HG02840 (cell line): ENCODE results near the gene USF1.

Experiments
- ATAC-seq: cut with Tn5 transposase; IDR thresholded peaks from one replicate; pipeline ENCODE4 v1.9.1; 2021; ENCODE audit warnings: mild to moderate bottlenecking, moderate library complexity, moderate number of reproducible peaks; ENCODE audit not compliant: unreplicated experiment, low FRiP score

The USF1 gene, protein sequence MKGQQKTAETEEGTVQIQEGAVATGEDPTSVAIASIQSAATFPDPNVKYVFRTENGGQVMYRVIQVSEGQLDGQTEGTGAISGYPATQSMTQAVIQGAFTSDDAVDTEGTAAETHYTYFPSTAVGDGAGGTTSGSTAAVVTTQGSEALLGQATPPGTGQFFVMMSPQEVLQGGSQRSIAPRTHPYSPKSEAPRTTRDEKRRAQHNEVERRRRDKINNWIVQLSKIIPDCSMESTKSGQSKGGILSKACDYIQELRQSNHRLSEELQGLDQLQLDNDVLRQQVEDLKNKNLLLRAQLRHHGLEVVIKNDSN

DNA sequence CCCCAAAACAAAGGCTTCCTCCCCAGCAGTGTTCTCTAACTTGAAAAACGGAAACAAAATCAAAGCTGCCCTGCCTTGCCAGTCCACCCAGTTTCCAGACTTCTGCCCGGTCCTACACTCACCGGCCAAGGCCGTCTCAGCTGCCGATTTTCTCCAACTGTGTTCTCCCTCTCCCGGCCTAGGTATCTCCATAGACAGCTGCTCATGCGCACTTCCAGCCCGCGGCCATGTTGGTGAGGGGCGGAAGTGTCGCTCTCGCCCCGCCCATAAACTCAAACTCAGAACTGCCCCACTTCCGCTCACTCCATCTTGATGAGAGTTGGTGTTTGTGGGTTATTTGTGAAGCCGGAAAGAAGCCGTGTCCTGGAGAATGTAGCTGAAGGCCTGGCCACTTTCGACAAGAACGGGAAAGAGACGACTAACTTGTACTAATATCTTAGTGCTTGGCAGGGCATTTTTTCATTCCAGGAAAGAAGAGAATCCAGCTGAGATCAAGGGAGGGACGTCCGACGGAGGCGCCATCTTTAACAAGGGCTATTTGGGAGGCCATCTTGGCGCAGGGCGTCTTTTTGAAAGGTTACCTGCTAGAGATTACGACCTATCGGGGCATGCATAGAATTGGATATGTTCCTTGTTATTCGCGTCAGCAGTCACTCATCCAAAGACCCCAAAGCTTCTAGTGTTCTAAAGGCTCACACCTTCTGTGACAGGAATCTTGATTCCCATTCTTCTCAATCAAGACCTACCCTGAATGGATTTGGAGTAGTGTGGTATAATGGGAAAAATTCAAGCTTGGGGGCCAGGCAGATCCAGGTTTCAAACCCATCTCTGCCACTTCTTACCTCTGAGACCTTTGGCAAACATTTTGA lies at the start of gene USF1:
TSS of gene USF1 (minus strand) at position 242 of the 869 bp plus-strand sequence. CDS start 2,702 bp downstream, outside the sequence.
- peak; percentile 60 for ATAC-seq

DNA sequence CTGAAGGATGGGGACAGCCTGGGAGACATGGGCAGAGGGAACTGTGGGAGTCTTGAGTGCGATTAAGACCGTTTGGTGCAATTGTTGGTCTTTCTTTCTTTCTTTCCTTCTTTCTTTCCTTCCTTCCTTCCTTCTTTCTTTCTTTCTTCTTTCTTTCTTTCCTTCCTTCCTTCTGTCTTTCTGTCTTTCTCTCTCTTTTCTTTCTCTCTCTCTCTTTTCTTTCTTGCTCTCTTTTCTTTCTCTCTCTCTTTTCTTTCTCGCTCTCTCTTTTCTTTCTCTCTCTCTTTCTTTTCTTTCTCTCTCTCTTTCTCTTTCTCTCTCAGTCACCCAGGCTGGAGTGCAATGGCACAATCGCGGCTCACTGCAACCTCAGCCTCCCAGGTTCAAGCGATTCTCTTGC lies 49.5 kb upstream of the USF1 start:
- ATAC-seq = no peak

DNA sequence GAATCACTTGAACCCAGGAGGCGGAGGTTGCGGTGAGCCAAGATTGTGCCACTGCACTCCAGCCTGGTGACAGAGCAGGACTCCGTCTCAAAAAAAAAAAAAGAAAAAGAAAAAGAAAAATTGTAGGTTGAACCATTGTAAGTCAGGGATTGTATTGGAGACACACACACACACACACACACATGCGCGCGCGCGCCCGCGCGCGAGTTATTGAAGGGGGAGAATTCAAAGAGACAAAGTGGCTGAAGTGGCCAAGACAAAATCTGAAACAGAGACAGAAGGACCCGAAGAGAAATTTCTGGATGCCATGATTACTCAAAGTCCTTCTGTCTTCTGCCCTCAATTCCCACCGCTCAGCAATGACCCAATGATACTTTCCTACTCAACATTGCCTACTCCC lies 48.7 kb upstream of the USF1 start:
- no peak for ATAC-seq

DNA sequence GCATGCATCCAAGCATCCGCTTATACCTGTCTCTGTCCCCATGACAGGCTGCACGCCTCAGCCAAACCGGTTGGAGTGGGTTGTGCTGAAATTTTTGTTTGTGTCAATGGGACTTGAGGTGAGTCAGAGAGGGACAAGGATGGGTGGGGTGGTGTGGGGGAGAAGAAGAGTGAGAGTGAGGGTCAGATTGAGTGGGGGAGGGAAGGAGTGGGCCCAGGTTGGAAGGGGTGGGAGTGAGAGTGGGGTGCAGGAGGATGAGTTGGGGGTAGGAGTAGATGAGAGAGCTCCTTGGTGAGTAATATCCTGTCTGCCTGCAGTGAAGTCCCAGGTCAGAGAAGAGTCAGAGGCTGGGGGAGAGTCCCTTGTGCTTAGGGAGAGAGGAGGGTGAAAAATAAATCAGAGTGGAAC lies 46.8 kb upstream of the USF1 start:
- no peak for ATAC-seq

DNA sequence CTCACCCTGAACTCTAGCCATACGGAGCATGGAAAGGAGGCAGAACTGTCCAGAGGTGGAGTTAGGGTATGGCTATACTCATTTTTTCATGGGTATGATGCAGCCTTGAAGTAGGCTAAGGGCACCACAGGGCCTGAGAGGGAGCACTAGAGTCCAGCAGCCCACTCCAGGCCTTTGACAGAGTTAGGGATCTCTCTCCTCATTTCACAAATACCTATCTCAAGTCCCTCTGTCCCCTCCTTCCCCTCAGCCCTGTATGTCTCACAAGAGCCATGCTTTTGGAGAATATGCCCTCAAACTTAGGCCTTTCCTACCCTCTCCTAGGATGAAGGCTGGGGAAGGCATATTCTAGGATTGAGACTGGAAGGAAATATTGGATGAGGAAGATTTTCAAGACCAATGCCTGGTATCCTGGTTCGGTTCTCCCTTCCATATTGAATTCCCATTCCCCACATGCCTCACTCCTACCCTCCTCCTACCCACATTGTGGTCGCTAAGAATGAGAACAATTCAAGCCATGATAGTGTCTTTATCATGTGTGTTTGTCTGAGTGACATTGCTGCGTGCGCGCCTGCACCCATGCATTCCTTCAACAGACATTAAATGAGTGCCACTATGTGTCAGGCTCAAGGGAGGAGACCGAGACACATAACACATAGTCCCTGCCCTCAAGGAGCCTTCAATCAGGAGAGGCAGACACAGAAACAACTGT lies 46.2 kb upstream of the USF1 start:
- ATAC-seq = no peak

DNA sequence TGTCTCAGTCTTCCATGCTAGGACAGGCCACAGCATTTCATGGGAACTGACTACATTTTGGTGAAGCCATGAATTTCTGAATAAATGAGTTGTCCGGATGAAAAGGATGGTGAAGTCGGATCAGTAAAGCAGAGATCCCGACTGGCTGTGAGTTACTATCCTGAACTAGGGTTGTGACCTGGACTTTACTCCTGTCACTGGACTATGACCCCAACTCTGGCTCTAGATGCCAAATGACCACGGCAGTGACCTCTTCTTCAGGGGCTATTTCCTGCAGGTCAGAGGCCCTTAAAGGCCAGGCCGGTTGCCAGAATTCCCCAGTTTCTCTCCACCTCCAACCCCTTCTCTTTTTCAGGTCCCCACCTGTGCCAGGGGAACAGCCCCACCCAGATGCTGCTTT lies 45.3 kb upstream of the USF1 start:
- ATAC-seq = no peak

DNA sequence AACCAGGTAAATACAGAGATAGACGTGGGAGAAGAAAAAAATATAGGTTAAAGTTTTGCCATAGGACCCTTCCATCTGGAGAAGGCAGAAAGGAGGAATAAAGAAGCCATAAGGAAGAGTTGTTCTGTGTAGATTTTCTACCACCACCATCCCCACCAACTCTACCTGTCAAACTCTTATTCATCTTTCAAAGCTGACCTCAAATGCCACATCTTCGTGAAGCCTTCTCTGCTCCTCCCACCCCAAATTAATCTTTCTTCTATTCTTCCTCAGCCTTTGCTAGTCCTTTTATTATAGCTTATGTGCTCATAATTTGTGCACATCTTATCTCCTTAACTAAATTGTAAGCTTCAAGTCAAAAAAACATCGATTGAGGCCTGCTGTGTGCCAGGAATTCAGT lies 44.8 kb upstream of the USF1 start:
- ATAC-seq = no peak

DNA sequence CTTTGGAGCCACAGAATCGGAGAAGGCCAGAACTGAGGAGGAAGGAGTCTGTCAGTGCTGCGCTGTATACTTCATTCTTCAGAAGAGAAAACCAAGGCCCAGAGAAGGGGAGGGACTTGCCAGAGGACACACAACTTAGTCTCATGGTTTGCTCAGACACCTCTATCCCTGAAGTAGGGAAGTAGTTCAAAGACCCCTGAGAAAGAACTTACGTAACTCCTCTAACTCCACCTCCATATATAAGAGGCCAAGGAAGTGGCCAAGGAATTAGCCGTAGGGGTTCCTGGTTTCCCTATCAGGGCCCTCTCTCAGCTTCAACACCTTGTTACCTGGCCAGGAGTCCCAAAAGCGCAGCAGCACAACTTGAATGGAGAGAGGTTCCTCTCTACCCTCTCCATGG lies 44.2 kb upstream of the USF1 start:
- ATAC-seq = no peak

DNA sequence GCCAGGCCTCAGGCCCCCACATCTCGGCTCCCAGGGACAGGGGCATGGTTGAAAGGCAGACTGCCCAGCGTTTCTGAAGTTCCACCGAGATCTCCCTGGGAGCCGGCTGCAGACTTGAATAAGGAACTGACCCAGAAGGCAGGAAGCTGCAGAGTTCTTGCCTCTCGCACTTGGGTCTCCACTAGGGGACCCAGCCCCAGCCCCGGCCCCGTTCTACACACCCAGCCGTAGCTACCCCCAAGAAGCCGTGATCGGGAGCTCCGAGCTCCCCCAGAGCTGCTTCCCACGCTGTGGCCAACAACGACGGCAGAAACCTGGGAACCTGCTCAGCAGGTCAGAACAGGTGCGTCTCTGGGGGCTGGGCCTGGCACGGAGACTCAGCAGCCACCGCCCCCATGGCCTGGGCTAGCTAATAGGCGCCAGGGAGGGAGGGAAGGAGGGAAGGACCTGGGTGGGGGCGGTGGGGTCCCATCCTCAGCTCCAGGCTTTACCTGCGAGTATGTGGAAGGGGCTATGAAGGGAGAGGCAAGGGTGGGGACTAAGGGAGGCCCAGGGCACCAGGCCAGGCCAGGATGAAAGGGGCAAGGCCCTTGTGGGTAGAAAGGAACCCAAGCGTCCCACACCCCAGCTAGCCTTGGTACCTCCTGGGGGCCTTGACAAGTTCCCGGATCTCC lies 43.6 kb upstream of the USF1 start, which contains the start of gene NECTIN4:
TSS of gene NECTIN4 (minus strand) at position 308 of the 674 bp plus-strand sequence. CDS start at position 46, 262 bp downstream.
- no peak for ATAC-seq

DNA sequence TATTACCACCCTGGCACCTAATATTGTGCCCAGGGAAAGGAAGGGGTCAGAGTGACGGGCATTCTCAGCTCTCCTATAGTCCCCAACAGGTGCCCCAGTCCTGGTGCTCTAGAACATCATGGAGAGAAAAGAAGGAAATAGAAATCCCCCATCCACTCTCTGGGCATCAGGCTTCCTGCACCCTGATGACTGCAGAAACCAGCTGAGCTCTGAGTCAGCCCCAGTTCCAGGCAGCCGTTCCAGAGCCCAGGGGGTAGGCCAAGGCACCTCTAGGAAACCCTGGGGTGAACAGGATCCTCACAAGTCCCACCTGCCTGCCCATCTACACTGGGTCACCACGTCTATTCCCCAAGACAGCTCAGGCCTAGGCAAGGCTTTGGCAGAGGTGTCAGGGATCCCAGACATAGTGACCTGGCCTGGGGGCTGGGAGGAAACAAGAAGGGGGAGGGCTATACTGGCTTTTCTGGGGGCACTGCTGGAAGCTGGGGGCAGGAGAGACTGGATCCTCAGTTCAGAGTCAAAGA lies 42.9 kb upstream of the USF1 start:
- ATAC-seq = no peak

DNA sequence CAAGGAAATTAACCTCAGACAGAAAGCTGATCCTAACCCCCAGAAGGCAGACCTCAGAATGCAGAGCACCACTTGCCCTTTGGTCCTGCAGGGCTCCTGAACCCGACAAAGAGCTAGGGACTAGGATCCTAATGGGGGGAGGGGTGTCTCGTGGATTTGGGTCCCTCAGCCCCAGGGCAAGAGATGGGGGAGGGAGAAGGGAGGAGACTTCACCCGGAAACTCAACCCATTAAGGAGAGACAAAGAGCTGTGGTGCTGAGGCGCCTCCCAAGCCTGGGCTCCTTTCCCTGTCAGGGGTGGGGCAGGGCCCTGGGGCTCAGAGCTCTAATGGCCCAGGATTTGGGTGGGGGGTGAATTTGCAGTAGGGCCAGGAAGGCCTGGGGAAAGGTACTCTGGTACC lies 40.7 kb upstream of the USF1 start:
- no peak for ATAC-seq

DNA sequence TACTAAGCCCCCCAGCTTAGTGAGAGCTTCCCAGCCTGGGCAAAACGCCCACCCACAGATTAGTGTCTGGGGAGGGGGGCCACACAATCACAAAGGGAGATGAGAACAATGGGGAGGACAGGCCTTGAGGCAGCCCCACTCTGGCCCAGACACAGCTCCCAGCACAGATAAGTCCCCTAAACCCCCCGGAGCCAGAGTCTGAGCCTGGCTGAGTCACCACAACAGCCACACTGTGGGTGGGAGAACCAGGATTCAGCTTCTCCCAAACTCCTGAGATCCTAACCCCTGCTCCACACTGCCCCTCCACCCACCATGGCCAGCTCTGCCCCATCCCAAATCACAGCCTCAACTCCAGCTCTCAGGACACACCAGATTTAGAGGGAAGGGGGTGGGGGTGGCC lies 39.4 kb upstream of the USF1 start:
- no peak for ATAC-seq

DNA sequence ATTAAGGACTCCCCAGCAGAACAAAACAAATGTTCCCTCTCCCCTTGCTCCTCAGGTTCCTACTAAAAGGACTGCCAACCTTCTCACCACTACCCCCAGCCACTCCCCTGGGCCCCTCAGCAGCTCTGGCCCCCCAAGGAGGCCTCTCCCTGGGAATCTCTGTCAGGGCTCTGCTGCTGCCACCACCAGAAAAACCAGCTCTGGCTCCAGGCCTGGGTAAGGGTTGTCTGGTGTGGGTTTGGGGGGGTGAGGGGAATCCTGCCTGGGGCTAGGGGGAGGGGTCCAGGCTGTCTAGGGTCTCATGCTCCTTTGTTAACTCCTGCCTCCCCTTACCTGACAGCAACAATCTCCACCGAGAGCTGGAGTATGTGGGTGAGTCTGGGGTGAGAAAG lies 38.8 kb upstream of the USF1 start:
- no peak for ATAC-seq

DNA sequence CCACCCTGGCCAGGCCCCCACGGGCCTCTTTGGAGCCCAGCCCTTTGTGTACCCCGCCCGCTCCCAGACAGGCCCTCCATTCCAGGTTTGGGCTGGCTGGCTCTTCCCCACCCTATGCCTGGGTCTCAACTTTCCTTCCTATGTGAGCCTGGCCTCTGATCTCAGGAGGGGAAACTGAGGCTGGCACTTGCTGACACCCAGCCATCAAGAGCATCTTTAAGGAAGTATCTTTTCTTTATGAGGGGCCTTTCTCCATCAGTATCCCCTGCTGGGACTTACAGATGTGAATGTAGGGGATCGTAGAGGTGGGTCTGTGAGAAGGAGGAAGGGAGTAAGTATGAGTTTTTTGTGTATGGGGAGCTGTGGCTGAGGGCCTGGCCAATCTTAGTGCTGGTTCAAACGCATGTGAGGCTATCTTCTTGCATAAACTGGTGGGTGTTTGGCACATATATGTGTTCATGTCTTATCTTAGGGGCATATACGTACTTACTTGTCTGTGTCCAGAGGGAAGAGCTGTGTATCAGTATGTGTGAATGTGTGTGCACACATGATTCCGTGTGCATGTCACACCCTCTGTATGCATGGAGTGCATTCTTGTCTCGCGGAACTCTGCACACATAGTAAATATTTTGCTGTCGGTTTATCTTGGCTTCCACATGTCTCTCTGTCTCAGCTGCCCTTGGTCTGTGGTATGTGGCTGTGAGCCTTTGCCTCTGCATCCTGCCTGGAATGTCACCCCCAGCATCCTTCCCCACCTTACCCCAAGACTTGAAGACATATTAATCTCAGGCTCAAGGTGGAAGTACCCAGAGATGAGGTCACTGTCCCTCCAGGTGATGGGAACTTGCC lies 38.2 kb upstream of the USF1 start:
- no peak for ATAC-seq

DNA sequence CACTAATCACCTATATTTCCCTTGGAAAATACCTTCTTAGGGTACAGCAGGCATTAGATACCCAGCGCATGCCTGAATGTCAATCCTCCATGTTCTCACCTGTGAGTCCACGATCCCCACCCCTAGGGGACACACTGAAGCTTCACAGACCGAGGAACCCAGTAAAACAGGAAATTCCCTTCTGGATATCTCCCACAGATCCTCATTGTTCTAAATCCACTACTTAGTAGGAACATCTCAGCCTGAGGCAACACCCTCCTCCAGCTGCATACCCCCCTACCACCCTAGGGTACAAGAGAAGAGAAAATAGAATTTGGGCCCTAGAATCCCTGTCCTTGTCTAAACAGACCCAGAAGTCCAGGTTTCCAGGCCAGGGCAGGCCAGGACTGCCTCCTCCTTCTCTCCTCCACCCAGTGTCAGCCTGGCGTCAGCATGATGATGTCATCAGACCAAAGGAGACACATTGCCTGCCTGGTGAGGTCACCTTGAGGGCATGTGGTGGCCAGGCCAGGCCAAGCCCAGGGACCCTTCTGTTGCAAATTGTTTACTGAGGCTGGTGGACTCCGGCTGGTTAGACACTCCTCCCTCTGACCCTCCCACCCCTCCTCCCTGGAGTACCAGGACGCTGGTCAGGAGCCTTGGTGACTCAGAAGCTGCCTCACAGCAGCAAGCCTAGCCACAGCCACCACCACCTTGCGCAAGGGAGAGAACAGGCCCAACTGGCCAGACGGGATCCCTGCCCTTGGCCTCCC lies 37.4 kb upstream of the USF1 start:
- no peak for ATAC-seq

DNA sequence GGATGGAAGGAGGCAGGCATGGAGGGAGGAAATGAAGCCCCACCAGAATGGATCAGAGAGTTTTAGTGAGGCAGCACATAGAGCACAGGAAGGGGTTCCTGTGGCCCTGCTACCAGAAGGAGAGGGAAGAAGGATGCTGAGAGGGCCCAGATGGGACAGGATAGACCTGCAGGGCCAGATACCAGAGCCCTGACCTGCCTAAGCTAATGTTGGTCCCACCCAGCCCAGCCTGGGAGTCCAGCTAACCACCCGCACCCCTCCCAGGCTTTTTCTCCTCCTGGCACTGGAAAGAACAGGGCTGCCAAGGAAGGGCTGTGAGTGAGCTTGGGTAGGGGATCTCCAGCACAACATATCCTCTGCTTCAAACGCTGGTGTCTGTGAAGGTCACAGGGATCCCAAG lies 36.7 kb upstream of the USF1 start:
- ATAC-seq = no peak

DNA sequence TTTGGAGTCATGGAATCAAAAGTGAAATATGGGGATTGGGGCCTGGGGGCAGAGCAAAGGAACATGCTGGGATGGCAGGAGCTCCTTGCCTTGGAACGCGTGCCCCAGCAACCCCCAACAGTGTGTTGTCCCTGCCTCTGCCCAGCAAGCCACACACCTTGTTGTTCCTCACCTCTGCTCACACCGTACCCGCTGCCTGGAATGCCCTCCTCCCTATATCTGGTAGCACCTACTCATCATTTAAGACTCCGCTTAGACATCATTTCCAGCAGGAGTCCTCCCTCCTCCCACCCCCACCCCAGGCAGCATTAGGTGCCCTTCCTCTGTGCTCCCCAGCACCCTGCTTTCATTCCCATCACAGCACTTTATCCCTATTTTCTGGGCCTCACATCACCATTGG lies 35.7 kb upstream of the USF1 start:
- ATAC-seq = no peak

DNA sequence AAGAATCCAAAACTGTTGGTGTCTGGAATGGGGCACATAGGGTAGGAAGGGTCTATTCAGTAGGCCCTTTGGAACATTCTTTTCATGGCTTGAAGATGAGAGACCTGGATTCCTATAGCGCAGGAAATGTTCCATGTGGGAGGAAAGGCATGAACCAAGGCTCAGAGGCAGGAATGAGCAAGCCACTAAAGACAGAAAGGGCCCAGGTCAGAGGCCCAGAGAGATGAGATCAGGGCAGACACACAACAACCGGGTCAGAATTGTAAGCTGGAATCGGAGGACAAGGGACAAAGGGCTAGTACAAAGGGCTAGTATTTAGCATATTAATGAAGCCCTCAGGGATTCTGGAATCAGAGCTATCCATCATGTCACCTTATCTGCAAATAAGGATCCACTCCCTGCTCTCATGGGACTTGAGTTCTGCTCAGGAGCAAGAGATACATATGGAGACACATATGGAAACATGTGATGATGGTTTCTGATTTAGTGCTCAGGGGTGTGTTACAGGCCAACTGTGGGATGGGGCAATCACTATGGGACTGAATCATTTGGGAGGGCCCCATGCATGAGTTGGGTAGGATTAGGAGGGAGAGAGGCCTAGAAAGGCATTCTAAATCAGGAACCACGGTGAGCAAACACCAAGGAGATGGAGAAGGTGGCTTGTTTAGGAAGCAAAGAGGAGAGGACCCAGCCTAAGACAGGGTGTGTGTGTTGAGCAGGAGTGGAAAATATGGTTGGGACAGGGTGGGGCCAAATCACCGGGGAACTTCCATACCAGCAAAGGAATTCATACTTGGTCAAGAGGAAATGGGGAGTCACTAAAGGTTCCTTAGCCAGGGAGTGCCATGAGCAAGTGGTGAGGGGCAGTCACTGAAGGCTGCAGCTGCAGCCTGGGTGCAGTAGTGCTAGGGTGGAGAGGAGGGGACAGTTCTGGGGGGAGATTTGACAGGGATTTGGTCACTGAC lies 34.9 kb upstream of the USF1 start:
- ATAC-seq = no peak
